Adipocyte (in vitro differentiated cells): Measurements from ENCODE around the gene ASB11.

ENCODE experiments used
- DNase-seq: peaks from one replicate; pipeline ENCODE4 v3.0.0-alpha.2; 2015; ENCODE audit warnings: low read depth
- H3K27me3 ChIP-seq: replicated peaks from 2 replicates; pipeline ENCODE4 v1.7.0; 2013; ENCODE audit warnings: mild to moderate bottlenecking, low read length, moderate library complexity; ENCODE audit not compliant: control insufficient read depth, insufficient read depth
- H3K36me3 ChIP-seq: 2 replicates; pipeline ENCODE4 v1.7.0; 2013; ENCODE audit warnings: low read length, mild to moderate bottlenecking, moderate library complexity; ENCODE audit not compliant: control insufficient read depth, insufficient read depth, severe bottlenecking
- H3K4me1 ChIP-seq: 2 replicates; pipeline ENCODE4 v1.7.0; 2013; ENCODE audit warnings: mild to moderate bottlenecking, low read length, moderate library complexity; ENCODE audit not compliant: control insufficient read depth, insufficient read depth
- H3K4me3 ChIP-seq: 2 replicates; pipeline ENCODE4 v1.7.0; 2013; ENCODE audit warnings: mild to moderate bottlenecking, low read length, moderate library complexity
- H3K9ac ChIP-seq: 2 replicates; pipeline ENCODE4 v1.7.0; 2013; ENCODE audit warnings: mild to moderate bottlenecking, low read length, moderate library complexity
- H3K9me3 ChIP-seq: 2 replicates; pipeline ENCODE4 v1.7.0; 2013; ENCODE audit warnings: mild to moderate bottlenecking, low read length, moderate library complexity; ENCODE audit not compliant: control insufficient read depth

Gene ASB11, protein sequence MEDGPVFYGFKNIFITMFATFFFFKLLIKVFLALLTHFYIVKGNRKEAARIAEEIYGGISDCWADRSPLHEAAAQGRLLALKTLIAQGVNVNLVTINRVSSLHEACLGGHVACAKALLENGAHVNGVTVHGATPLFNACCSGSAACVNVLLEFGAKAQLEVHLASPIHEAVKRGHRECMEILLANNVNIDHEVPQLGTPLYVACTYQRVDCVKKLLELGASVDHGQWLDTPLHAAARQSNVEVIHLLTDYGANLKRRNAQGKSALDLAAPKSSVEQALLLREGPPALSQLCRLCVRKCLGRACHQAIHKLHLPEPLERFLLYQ

DNA sequence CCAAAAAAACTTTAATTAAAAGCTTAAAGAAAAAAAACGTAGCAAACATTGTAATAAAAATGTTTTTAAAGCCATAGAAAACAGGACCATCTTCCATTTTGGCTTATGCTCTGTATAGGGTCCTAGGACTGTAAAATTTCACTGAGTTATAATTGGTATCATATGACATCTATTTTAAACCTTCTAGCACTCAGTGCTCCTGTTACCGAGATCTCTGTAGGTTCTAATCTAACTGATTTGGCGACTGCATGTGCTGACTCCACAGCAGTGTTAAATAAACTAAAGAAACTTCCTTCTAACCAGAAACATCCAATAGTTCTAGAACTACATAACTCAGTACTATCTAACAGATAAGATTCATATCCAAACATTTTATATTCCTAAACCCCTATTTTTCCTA, at the start of gene ASB11:
Gene ASB11 (minus strand): TSS at position 132 of the 400 bp plus-strand sequence. CDS start 35 bp downstream, at position 97.
- no peak within 1 kb of the TSS for H3K9ac ChIP-seq
- H3K4me3 ChIP-seq = no peak within 1 kb of the TSS
- no peaks in the 10 kb centered on the region for H3K9me3 ChIP-seq
- H3K27me3 ChIP-seq = peaks cover 3% of the 10 kb centered on the region
- peaks cover 4% of the 10 kb centered on the region for H3K36me3 ChIP-seq
- DNase-seq = no peak
- no peaks in the 10 kb centered on the region for H3K4me1 ChIP-seq

DNA sequence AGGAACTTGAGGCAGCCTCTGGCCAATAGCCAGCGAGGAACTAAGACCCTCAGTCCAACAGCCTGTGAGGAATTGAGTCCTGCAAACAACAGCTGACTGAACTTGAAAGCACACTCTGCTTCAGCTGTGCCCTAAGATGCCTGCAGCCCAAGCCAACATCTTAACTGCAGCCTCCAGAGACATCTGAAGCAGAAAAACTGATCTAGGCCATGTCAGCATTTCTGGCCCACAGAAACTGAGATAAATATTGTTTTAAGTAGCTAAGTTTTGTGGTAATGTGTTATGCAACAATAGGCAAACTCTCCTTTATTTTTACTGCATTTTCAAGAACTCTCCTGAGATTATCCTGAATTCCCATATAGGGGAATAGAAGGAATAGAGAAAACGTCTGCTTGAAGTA, 44.3 kb upstream of the ASB11 start:
- peaks cover 7% of the 10 kb centered on the region for H3K27me3 ChIP-seq
- H3K4me1 ChIP-seq = peaks cover 5% of the 10 kb centered on the region
- DNase-seq = peak; percentile 47
- no peak overlapping the region for H3K4me3 ChIP-seq
- H3K36me3 ChIP-seq = no peaks in the 10 kb centered on the region
- H3K9ac ChIP-seq = no peak overlapping the region
- peaks cover 4% of the 10 kb centered on the region for H3K9me3 ChIP-seq

DNA sequence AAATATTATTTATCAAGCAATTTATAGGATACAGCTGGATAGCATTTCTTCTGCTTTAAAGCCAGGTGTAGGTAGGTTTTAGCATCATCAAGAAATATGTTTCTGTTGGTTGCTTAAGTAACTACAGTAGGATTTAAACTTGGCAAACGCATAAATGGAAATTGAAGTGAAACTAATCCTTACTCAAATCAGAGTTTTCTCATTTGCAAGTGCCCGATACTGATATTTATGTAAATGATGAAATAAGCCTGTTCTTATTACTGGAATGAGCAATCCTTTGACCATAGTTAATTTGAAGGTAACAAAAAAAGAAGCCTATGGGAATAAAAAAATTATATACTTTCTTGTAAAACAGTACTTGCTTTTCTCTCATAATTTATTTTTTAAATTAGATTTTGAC, 43.1 kb upstream of the ASB11 start:
- no peak overlapping the region for H3K4me3 ChIP-seq
- H3K27me3 ChIP-seq = peaks cover 7% of the 10 kb centered on the region
- no peak overlapping the region for H3K9ac ChIP-seq
- H3K9me3 ChIP-seq = peaks cover 4% of the 10 kb centered on the region
- peaks cover 5% of the 10 kb centered on the region for H3K4me1 ChIP-seq
- H3K36me3 ChIP-seq = no peaks in the 10 kb centered on the region
- DNase-seq = no peak

DNA sequence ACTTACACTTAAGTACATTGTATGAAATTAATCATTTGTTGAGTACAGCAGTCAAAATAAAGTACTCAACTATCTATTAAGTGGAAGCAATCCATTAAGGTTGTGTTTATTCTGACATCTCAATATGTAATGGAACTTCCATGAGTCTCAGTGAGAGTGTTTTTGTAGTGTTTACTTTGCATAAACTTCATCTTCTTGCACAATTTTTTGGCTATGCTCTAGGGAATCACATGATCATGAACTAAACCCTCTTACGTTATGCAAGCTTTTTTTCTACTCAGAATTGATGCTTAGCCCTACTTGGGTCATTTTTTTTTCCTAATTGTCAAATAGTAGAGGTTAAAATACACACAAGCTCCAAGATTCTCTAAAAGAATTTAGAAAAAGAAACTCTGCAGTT, 41.0 kb upstream of the ASB11 start:
- peaks cover 4% of the 10 kb centered on the region for H3K9me3 ChIP-seq
- no peaks in the 10 kb centered on the region for H3K36me3 ChIP-seq
- peaks cover 7% of the 10 kb centered on the region for H3K27me3 ChIP-seq
- H3K4me1 ChIP-seq = peaks cover 5% of the 10 kb centered on the region
- no peak overlapping the region for H3K4me3 ChIP-seq
- peak; percentile 83 for DNase-seq
- no peak overlapping the region for H3K9ac ChIP-seq

DNA sequence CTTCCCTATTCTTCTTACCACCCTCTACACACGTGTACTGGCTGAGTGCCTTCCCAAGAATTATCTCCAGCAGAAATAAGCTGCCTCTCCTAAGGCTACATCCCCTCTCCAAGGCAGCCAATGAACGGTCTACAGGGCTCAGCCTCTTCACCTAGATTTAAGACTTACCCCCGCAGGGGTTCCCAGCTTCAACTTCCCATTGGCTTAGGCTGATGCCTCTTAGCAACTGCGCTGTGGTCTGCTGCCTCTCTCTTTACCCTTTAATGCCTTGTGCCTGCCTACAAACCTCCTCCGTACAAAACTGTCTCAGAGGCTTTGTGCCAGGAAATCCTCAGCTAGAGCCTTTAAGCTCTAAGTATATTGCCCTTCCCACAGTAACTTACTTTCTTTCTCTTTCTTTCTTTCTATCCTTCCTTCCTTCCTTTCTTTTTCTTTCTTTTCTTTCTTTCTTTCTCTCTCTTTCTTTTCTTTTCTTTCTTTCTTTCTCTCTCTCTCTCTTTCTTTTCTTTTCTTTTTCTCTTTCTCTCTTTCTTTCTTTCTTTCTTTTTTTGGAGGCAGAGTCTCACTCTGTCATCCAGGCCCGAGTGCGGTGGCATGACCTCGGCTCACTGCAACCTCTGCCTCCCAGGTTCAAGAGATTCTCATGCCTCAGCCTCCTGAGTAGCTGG, 35.0 kb upstream of the ASB11 start:
- H3K4me3 ChIP-seq = no peak overlapping the region
- H3K27me3 ChIP-seq = peaks cover 10% of the 10 kb centered on the region
- no peaks in the 10 kb centered on the region for H3K36me3 ChIP-seq
- DNase-seq = no peak
- H3K9me3 ChIP-seq = no peaks in the 10 kb centered on the region
- no peak overlapping the region for H3K9ac ChIP-seq
- no peaks in the 10 kb centered on the region for H3K4me1 ChIP-seq

DNA sequence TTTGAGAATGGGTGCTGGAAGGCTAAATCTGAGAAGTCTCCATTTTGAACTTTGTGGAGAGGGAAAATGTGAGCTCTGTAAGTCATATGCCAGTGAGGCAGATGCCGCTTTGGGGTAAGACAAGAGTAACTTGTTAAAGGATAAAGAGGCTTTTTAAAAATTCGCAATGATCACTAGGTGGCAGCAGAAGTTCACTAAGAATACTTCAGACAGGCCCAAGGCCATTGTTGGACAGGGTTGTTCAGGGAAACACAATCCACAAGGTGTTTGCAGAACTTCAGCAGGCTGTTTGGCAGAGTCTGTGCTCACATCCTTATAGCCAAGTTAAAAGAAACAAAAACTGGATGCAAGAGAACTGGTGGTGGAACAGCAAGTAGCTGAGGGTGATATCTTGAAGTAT, 33.6 kb upstream of the ASB11 start:
- Histone ChIP-seq H3K27me3 (peaks cover 10% of the 10 kb centered on the region), H3K4me1 (no peaks in the 10 kb centered on the region), H3K9ac (no peak overlapping the region), H3K36me3 (no peaks in the 10 kb centered on the region), H3K9me3 (no peaks in the 10 kb centered on the region), H3K4me3 (no peak overlapping the region)
- DNase-seq = peak; percentile 85

DNA sequence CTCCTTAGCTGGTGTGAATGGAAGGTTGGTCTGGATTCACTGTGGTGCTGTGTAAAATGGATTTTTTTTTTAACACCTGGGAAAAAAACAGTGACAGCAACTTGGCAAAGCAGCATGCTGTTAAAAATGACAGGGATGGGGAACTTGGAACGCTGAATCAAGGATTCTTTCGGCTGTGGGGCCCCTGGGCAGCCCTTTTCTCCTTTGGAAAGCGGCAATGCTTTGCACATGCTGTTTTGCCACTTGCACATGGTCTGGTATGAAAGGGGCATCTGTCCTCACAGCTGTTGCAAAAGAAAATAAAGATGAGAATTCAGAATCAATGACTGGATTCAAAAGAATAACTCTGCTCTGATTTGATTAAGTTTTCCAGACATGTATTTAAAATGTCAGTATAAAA, 30.5 kb upstream of the ASB11 start:
- H3K4me3 ChIP-seq = no peak overlapping the region
- no peaks in the 10 kb centered on the region for H3K9me3 ChIP-seq
- H3K36me3 ChIP-seq = no peaks in the 10 kb centered on the region
- no peak for DNase-seq
- H3K27me3 ChIP-seq = peaks cover 12% of the 10 kb centered on the region
- peaks cover 4% of the 10 kb centered on the region for H3K4me1 ChIP-seq
- H3K9ac ChIP-seq = no peak overlapping the region

DNA sequence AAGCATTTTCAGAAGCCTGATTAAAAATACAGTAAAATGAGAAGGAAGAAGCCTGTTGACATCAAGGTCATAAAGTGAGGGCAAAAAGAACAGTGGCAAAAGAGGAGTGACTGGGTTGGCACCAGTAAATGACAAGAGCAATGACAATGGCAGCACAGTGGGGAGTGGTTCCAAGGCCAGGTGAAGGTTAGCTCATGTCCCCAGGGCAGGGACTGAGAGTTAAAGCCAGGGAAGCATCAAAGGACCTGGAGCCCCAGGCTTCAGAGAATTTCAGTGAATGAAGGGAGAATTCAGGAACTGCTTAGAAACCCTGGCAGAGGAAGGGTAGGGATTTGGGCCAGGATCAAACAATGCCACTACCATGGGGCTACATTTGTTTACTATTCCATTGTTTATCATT, 28.7 kb upstream of the ASB11 start:
- Histone ChIP-seq H3K9ac (no peak overlapping the region), H3K4me1 (peaks cover 4% of the 10 kb centered on the region), H3K36me3 (no peaks in the 10 kb centered on the region), H3K4me3 (no peak overlapping the region), H3K9me3 (peaks cover 3% of the 10 kb centered on the region), H3K27me3 (peaks cover 14% of the 10 kb centered on the region)
- DNase-seq = no peak

DNA sequence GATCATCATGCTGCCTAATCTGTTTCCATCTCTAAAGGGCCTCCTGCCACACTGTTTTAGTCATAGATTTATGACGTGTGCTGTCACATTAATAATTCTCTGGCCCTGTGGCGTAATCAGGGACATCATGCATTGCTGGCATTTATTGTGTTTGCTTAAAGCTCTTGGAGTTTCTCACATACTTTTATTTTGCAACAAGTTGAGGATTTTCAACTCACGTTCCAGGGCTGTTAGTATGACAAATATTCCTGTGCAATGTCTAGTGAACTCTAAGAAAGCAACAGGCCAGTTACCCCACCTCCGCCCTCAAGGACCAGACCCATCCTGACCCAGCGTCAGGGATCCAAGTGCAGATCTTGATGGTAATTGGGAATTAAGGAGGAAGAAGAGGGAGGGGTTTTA, 27.6 kb upstream of the ASB11 start:
- peaks cover 4% of the 10 kb centered on the region for H3K4me1 ChIP-seq
- H3K9ac ChIP-seq = no peak overlapping the region
- peaks cover 7% of the 10 kb centered on the region for H3K27me3 ChIP-seq
- H3K4me3 ChIP-seq = no peak overlapping the region
- DNase-seq = peak; percentile 63
- peaks cover 3% of the 10 kb centered on the region for H3K9me3 ChIP-seq
- H3K36me3 ChIP-seq = no peaks in the 10 kb centered on the region

DNA sequence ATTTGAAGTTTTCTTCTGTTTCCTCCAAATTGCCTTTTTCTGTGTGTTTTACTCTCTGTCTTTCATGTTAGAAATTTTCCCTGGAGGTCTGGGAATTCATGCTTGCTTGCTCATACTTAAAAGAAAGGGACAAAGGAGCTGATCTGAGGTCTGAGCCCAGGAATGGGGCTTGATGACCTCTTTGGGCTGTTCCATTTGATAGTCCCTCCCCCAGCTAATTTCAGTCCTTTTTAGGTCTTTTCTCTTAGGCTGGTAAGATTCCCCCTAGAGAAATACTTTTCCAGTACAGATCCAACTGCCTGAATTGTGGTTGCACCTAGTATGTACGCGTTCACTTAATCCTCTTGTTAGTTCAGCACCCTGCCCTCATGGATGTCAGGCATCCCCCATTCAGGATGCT, 25.4 kb upstream of the ASB11 start:
- H3K4me1 ChIP-seq = peaks cover 4% of the 10 kb centered on the region
- H3K9ac ChIP-seq = no peak overlapping the region
- peaks cover 7% of the 10 kb centered on the region for H3K27me3 ChIP-seq
- peaks cover 3% of the 10 kb centered on the region for H3K9me3 ChIP-seq
- no peaks in the 10 kb centered on the region for H3K36me3 ChIP-seq
- DNase-seq = no peak
- no peak overlapping the region for H3K4me3 ChIP-seq

DNA sequence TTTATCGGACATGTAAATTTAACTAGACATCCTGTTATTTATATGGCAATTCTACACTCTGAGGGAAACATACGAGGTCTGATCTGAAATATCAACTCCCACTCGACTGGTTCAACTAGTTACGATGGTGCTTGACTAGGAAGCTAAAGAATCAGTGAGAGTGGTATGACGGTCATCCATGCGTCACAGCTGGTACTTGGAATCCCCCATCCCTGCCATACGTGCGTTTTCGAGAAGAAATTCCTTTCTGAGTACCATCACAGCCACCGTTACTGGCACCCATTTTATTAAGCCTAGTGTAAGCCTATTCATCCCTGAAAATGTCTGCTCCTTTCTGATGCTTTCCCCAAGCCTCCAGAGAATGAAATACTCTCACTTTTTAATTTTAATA, 20.6 kb upstream of the ASB11 start:
- Histone ChIP-seq H3K4me3 (peak overlapping the region; percentile 83), H3K4me1 (no peaks in the 10 kb centered on the region), H3K9me3 (peaks cover 3% of the 10 kb centered on the region), H3K9ac (peak overlapping the region; percentile 76), H3K36me3 (peaks cover 11% of the 10 kb centered on the region), H3K27me3 (peaks cover 5% of the 10 kb centered on the region)
- peak; percentile 76 for DNase-seq
